SU-DHL-6 (cell line): ENCODE data around the gene RIC8B.

ENCODE experiments used
- H2AFZ ChIP-seq: fragments of 200-600 bp; sonication (generic); 2 replicates; pipeline ENCODE4 v1.6.1; 2014; ENCODE audit warnings: low read depth, mild to moderate bottlenecking, moderate library complexity, mixed read lengths, antibody characterized with exemption, low read length; ENCODE audit not compliant: severe bottlenecking
- H3F3A ChIP-seq: fragments of 200-600 bp; shearing (Covaris generic); 2 replicates; pipeline ENCODE4 v1.6.0; 2016; ENCODE audit warnings: antibody characterized with exemption, mild to moderate bottlenecking; ENCODE audit not compliant: insufficient read depth
- H3K27ac ChIP-seq: fragments of 200-600 bp; sonication (generic); 2 replicates; pipeline ENCODE4 v1.5.1; 2016; ENCODE audit warnings: low read depth, mild to moderate bottlenecking, low read length, moderate library complexity, mixed read lengths
- H3K27me3 ChIP-seq: fragments of 200-600 bp; sonication (generic), shearing (Covaris generic); 2 replicates; pipeline ENCODE4 v1.6.0; 2014; ENCODE audit warnings: mild to moderate bottlenecking, low read length
- H3K36me3 ChIP-seq: fragments of 200-600 bp; sonication (generic); 2 replicates; pipeline ENCODE4 v1.6.1; 2014; ENCODE audit warnings: mild to moderate bottlenecking, low read length, mixed read lengths
- H3K4me2 ChIP-seq: fragments of 300-600, 200-600 bp; shearing (Covaris generic), sonication (generic); 2 replicates; pipeline ENCODE4 v1.6.0; 2014; ENCODE audit warnings: low read length, low read depth, mild to moderate bottlenecking; ENCODE audit not compliant: poor library complexity, severe bottlenecking
- H3K4me3 ChIP-seq: fragments of 200-600 bp; sonication (generic); 2 replicates; pipeline ENCODE4 v1.5.1; 2014; ENCODE audit warnings: antibody characterized with exemption, low read length, mild to moderate bottlenecking, mixed read lengths; ENCODE audit not compliant: insufficient read depth, poor library complexity, severe bottlenecking
- H3K79me2 ChIP-seq: fragments of 200-600 bp; sonication (generic); 2 replicates; pipeline ENCODE4 v1.6.1; 2014; ENCODE audit warnings: mild to moderate bottlenecking, low read length, moderate library complexity; ENCODE audit not compliant: insufficient read depth
- H3K9ac ChIP-seq: fragments of 200-600 bp; sonication (generic); 2 replicates; pipeline ENCODE4 v1.7.0; 2014; ENCODE audit warnings: mild to moderate bottlenecking, low read length
- H3K9me2 ChIP-seq: fragments of 200-600 bp; sonication (generic); replicated peaks from 2 replicates; pipeline ENCODE4 v1.6.1; 2014; ENCODE audit warnings: low read length; ENCODE audit not compliant: insufficient read depth
- H3K9me3 ChIP-seq: fragments of 200-600 bp; sonication (generic); 2 replicates; pipeline ENCODE4 v1.6.1; 2014; ENCODE audit warnings: low read length, mixed read lengths; ENCODE audit not compliant: insufficient read depth
- H4K20me1 ChIP-seq: fragments of 200-600 bp; sonication (generic); 2 replicates; pipeline ENCODE4 v1.6.1; 2014; ENCODE audit warnings: low read depth, mild to moderate bottlenecking, antibody characterized with exemption, low read length, moderate library complexity, mixed read lengths
- EZH2phosphoT487 ChIP-seq: fragments of 200-600 bp; sonication (generic), shearing (Covaris generic); conservative IDR thresholded peaks from 2 replicates; pipeline ENCODE4 v1.6.1; 2018; ENCODE audit warnings: mild to moderate bottlenecking, antibody characterized with exemption, low read length, moderate library complexity, mixed read lengths
- TF ChIP-seq, protein P1 (sequence below): fragments of 200-600 bp; sonication (generic); IDR thresholded peaks from one replicate; pipeline ENCODE4 v1.5.1; 2017; ENCODE audit warnings: antibody characterized with exemption, mild to moderate bottlenecking, low read length, moderate library complexity; ENCODE audit not compliant: insufficient read depth, poor library complexity, severe bottlenecking

RIC8B gene

DNA sequence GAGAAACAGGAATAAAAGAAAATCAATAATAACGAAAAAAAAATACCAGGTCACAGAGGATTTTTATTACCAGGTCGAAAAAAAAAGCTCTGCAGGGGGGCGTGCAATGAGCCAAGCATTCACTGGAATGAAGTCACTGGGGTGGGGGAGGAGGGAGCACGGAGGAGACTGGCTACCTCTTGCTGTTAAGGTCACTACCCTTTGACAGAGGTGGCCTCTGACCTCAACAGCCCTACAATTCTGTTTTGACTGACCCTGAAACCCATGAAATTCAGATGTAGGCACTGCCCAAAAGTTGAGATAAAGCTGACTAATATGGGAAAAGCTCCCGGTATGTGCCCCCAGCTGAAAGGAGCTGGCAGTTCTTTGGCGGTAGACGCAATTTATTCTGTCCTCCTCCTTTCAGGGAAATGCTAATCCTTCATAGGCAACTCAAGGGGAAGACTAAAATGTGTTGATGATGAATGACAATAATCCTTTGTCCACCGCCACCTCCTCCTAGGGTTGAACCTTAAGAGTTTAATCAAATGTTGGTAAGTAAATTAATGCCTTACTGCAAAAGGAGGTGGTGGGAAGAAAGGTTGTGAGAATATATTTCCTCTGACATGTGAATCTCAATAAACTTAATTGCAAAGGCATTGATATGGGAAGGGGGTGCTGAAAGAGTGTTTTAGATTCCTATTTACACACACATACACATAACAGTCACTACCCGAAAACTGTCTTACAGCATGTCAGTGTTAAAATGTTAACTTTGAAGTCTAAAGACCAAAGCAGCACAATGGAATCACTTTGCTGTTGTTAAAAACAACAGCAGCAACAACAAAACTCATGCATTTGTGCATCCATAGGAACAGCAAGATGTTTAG is 6.3 kb upstream of the RIC8B start:
- H4K20me1 ChIP-seq = no peaks in the 10 kb centered on the region
- no peak overlapping the region for H2AFZ ChIP-seq
- no peaks in the 10 kb centered on the region for H3F3A ChIP-seq
- no peaks in the 10 kb centered on the region for H3K27me3 ChIP-seq
- TF ChIP-seq EZH2phosphoT487 = no peak
- TF ChIP-seq, protein P1, sequence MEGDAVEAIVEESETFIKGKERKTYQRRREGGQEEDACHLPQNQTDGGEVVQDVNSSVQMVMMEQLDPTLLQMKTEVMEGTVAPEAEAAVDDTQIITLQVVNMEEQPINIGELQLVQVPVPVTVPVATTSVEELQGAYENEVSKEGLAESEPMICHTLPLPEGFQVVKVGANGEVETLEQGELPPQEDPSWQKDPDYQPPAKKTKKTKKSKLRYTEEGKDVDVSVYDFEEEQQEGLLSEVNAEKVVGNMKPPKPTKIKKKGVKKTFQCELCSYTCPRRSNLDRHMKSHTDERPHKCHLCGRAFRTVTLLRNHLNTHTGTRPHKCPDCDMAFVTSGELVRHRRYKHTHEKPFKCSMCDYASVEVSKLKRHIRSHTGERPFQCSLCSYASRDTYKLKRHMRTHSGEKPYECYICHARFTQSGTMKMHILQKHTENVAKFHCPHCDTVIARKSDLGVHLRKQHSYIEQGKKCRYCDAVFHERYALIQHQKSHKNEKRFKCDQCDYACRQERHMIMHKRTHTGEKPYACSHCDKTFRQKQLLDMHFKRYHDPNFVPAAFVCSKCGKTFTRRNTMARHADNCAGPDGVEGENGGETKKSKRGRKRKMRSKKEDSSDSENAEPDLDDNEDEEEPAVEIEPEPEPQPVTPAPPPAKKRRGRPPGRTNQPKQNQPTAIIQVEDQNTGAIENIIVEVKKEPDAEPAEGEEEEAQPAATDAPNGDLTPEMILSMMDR = no peak
- H3K4me2 ChIP-seq = no peak overlapping the region
- H3K36me3 ChIP-seq = no peaks in the 10 kb centered on the region
- H3K79me2 ChIP-seq = no peaks in the 10 kb centered on the region
- H3K9me3 ChIP-seq = no peaks in the 10 kb centered on the region
- H3K27ac ChIP-seq = no peak overlapping the region
- no peak overlapping the region for H3K9ac ChIP-seq
- no peaks in the 10 kb centered on the region for H3K9me2 ChIP-seq
- no peak overlapping the region for H3K4me3 ChIP-seq

- Histone ChIP-seq H3K36me3 (no peaks in the 10 kb centered on the region), H3K79me2 (no peaks in the 10 kb centered on the region), H2AFZ (no peak overlapping the region), H3K9ac (no peak overlapping the region), H3F3A (no peaks in the 10 kb centered on the region), H3K4me2 (no peak overlapping the region), H4K20me1 (no peaks in the 10 kb centered on the region), H3K27ac (no peak overlapping the region), H3K9me2 (no peaks in the 10 kb centered on the region), H3K4me3 (no peak overlapping the region), H3K27me3 (no peaks in the 10 kb centered on the region), H3K9me3 (no peaks in the 10 kb centered on the region)
- no peak for TF ChIP-seq EZH2phosphoT487
- TF ChIP-seq, protein P1 = no peak
These were observed 5.4 kb upstream of the RIC8B start for GRCh38 chr12:106769078-106769477.

- Histone ChIP-seq H3K27me3 (no peaks in the 10 kb centered on the region), H3F3A (no peaks in the 10 kb centered on the region), H3K9ac (no peak overlapping the region), H3K27ac (no peak overlapping the region), H4K20me1 (no peaks in the 10 kb centered on the region), H3K9me2 (no peaks in the 10 kb centered on the region), H3K36me3 (no peaks in the 10 kb centered on the region), H3K4me2 (no peak overlapping the region), H2AFZ (no peak overlapping the region), H3K79me2 (no peaks in the 10 kb centered on the region), H3K4me3 (no peak overlapping the region), H3K9me3 (no peaks in the 10 kb centered on the region)
- TF ChIP-seq, protein P1 = no peak
- no peak for TF ChIP-seq EZH2phosphoT487
These were observed 4.9 kb upstream of the RIC8B start for GRCh38 chr12:106769546-106769945.
